GM19193 (cell line): ENCODE measurements around the gene DCAF5.

Experiments used
- POLR2A ChIP-seq: IDR thresholded peaks from 4 replicates; pipeline ENCODE4 v1.6.1; 2011; ENCODE audit not compliant: insufficient read depth, insufficient read length; ENCODE audit errors: extremely low read depth

The DCAF5 gene

GRCh38 chr14:69045857-69046475 is 107.0 kb downstream of the DCAF5 start:
- TF ChIP-seq POLR2A: no peak

- TF ChIP-seq POLR2A: no peak
Measured at GRCh38 chr14:69044965-69045555, 107.9 kb downstream of the DCAF5 start.

GRCh38 chr14:69044296-69044695 is 108.6 kb downstream of the DCAF5 start:
- TF ChIP-seq POLR2A: no peak

GRCh38 chr14:69043596-69044260 is 109.2 kb downstream of the DCAF5 start:
- no peak for TF ChIP-seq POLR2A

- no peak for TF ChIP-seq POLR2A
Measured at GRCh38 chr14:69042787-69043444, 110.0 kb downstream of the DCAF5 start.

- TF ChIP-seq POLR2A: no peak
Measured at GRCh38 chr14:69042299-69042698, 110.6 kb downstream of the DCAF5 start.

- no peak for TF ChIP-seq POLR2A
Measured at GRCh38 chr14:69041783-69042182, 111.1 kb downstream of the DCAF5 start.

- TF ChIP-seq POLR2A: no peak
Measured at GRCh38 chr14:69040353-69040752, 112.6 kb downstream of the DCAF5 start.

GRCh38 chr14:69039288-69039628 is 113.7 kb downstream of the DCAF5 start:
- no peak for TF ChIP-seq POLR2A

- TF ChIP-seq POLR2A: no peak
Measured at GRCh38 chr14:69038455-69039287, 114.2 kb downstream of the DCAF5 start.

- no peak for TF ChIP-seq POLR2A
Measured at GRCh38 chr14:69037790-69038454, 115.0 kb downstream of the DCAF5 start.

GRCh38 chr14:69036757-69037506 is 116.0 kb downstream of the DCAF5 start:
- TF ChIP-seq POLR2A: no peak

- TF ChIP-seq POLR2A: no peak
Measured at GRCh38 chr14:69034612-69035262, 118.2 kb downstream of the DCAF5 start.
